AG04449 (cell line): ENCODE data around the gene LRRC74B.

Source experiments
- CTCF ChIA-PET: fragments of 350-600 bp; formaldehyde crosslinking; extraction: SDS; loops from one replicate; lab custom pipeline; 2021; ENCODE audit warnings: antibody characterized with exemption; lab: Yijun Ruan, JAX
- POLR2A ChIA-PET: fragments of 400-600, 350-600 bp; formaldehyde crosslinking; extraction: SDS; loops from one replicate; lab custom pipeline; 2020; ENCODE audit warnings: antibody characterized with exemption, inconsistent platforms; lab: Yijun Ruan, JAX
- DNase-seq: peaks from one replicate; pipeline ENCODE4 v3.0.0-alpha.2; 2010; ENCODE audit warnings: low read depth, low spot score
- H3K4me3 ChIP-seq: 2 replicates; pipeline ENCODE4 v1.5.1; 2011; ENCODE audit warnings: low read depth, mild to moderate bottlenecking, control low read depth, low read length
- TF ChIP-seq, protein P1 (sequence below): IDR thresholded peaks from one replicate; pipeline ENCODE4 v1.5.1; 2011; ENCODE audit warnings: mild to moderate bottlenecking, moderate library complexity, low read length, control low read depth, inconsistent platforms; ENCODE audit not compliant: insufficient read depth; ENCODE audit errors: missing control alignments

LRRC74B gene

DNA sequence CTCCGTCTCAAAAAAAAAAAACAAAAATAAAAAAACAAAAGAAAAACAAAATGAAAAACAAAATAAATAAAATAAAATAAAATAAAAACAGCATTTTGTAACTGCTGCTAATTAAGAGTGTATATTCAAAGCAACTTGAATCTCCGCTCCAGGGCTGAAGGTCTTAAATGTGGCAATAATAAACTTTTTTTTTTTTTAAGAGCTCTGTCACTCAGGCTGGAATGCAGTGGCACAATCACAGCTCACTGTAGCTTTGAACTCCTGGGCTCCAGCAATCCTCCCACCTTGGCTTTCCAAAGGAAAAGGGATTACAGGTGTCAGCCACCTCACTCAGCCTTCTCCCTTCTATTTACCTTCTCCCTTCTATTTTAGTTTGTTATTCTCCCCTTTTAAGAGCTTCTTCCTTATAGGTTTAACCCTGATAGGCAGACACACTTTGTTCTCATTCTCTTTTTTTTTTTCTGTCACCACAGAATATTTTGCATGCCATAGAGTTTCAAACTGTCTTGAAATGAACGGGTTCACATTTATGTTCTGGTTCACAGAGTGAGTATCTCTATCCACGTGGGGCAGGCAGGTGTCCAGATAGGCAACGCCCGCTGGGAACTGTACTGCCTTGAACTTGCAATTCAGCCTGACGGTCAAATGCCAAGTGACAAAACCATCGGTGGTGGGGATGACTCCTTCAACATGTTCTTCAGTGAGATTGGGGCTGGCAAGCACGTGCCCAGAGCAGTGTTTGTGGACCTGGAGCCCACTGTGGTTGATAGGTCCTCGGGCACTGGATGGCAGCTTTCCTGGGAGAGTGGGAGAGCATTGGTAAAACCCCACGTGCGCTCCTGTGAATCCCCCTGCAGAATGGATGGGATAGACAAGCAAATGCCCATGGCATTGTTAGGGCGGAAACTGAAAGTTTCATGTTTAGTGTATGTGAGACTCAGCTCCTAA lies 19.4 kb downstream of the LRRC74B start:
- DNase-seq = no peak
- ChIA-PET CTCF (interaction anchor here (0.8 to 2.8 kb wide), 3 partner anchors 9 to 38 kb away, joined by 3 to 7 read pairs (median 3); no protein-coding TSS in a partner anchor), POLR2A (no interaction called here)
- TF ChIP-seq, protein P1, sequence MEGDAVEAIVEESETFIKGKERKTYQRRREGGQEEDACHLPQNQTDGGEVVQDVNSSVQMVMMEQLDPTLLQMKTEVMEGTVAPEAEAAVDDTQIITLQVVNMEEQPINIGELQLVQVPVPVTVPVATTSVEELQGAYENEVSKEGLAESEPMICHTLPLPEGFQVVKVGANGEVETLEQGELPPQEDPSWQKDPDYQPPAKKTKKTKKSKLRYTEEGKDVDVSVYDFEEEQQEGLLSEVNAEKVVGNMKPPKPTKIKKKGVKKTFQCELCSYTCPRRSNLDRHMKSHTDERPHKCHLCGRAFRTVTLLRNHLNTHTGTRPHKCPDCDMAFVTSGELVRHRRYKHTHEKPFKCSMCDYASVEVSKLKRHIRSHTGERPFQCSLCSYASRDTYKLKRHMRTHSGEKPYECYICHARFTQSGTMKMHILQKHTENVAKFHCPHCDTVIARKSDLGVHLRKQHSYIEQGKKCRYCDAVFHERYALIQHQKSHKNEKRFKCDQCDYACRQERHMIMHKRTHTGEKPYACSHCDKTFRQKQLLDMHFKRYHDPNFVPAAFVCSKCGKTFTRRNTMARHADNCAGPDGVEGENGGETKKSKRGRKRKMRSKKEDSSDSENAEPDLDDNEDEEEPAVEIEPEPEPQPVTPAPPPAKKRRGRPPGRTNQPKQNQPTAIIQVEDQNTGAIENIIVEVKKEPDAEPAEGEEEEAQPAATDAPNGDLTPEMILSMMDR = no peak
- no peak overlapping the region for H3K4me3 ChIP-seq

DNA sequence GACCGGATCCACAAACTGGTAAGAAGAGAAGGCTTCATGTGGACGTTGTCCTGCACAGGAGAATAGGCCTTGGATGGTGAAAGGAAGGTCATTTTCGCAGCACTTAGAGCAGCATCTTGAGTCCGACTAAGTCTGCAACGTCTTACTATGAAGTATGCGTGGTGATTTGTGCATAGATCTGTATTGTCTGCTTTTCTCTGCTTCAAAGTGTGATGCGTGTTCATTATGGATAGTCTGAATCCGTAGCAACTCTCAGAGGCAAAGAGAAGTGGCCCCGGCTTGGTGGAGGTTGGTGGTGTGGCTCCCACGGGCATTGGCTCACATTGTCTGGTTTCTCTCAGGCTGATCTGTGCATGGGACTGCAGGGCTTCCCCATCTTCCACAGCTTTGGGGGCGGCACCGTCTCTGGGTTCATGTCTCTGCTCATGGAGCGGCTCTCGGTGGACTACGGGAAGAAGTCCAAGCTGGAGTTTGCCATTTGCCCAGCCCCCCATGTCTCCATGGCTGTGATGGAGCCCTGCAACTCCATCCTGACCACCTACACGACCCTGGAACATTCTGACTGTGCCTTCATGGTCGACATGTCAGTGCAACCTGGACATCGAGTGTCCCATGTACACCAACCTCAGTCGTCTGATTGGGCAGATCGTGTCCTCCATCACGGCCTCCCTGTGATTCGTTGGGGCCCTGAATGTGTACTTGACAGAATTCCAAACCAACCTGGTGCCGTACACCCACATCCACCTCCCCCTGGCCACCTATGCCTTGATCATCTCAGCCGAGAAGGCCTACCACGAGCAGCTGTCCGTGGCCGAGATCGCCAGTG lies 21.5 kb downstream of the LRRC74B start:
- ChIA-PET CTCF (no interaction called here), POLR2A (no interaction called here)
- TF ChIP-seq, protein P1 = no peak
- H3K4me3 ChIP-seq = no peak overlapping the region
- DNase-seq = no peak

DNA sequence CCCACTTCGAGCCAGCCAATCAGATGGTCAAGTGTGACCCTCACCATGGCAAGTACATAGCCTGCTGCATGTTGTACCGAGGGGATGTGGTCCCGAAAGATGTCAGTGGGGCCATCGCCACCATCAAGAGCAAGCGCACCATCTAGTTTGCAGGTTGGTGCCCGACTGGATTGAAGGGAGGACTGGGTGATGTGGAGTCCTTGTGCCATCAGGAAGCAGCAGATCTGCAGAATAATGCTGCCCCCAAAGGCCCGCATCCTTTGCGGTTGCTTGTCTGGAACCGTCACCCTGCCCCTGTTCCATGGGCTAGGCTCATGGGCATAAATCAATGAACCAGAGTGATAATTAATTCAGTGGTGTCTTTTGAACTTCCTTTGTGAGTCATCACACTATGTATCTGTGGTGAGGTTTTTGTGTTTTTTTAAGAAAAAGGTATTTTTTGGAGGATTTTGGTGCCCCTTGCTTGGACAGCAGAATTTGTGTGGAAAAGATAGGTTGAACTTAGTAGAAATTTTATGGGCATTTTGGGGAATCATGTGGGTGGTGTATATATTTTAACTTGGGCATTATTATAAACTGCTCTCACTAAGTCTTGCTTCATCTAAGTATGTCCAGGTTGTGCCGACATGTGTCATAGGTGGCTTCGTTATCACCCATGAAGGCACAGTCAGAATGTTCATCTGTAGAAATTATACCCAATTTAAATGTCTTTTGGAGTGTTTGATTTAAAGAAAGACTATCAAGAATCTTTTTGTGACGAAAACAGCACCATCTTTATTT lies 22.3 kb downstream of the LRRC74B start:
- ChIA-PET CTCF (no interaction called here), POLR2A (no interaction called here)
- TF ChIP-seq, protein P1 = no peak
- no peak overlapping the region for H3K4me3 ChIP-seq
- DNase-seq = no peak

DNA sequence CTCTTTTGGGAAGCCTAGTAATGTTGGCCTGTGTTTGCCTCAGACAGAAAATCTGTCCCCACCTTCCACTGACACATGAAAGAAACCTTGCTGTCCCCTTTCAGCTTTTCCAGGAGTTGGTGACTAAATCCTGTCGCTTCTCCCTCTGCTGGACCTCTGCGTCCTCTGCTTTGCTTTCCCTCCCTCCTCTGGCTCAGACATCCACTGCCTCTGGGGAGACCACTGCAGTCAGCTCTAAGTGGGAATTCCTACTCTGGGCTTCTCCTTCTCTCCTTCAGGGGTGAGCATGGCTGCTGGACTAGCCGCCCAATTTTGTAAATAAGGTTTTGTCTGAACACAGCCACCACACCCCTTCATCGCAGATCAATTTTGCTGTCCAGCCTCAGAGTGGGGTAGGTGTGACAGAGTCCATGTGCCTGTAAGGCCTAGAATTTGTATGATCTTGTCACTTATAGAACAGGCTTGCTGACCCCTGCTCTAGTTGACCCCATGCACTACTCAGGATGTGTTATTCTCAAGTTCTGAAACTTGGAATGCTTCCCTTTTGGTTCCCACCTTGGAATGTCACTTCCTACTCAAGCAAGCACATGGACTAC lies 23.0 kb downstream of the LRRC74B start:
- ChIA-PET POLR2A (no interaction called here), CTCF (no interaction called here)
- no peak for DNase-seq
- no peak overlapping the region for H3K4me3 ChIP-seq
- TF ChIP-seq, protein P1 = no peak

DNA sequence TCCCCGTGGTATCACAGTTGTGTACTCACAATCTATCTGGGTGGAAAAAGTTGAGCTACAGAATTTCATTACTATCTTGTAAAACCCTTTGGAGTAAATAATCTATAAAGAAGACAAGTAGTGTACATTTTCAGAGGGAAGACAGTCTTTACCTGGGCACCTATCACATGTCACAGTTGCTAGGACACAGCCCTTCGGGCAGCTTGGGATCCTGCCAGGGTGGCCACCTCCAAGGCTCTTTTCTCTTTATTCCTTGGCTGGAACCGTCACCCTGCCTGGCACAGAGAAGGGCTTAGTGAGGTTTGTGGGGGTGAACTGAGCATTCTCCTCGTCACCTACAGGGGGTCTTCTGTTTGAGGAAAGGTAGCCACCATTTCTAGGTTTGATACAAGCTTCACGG lies 23.6 kb downstream of the LRRC74B start:
- ChIA-PET CTCF (no interaction called here), POLR2A (no interaction called here)
- no peak overlapping the region for H3K4me3 ChIP-seq
- DNase-seq = no peak
- TF ChIP-seq, protein P1 = no peak
